ENCODE results near the gene OR2K2.
"Not testable (repeated sequence)": the region's sequence is repeated elsewhere in the genome, so short reads cannot be mapped to it uniquely, and the experiment has no call there.

OR2K2 gene

DNA sequence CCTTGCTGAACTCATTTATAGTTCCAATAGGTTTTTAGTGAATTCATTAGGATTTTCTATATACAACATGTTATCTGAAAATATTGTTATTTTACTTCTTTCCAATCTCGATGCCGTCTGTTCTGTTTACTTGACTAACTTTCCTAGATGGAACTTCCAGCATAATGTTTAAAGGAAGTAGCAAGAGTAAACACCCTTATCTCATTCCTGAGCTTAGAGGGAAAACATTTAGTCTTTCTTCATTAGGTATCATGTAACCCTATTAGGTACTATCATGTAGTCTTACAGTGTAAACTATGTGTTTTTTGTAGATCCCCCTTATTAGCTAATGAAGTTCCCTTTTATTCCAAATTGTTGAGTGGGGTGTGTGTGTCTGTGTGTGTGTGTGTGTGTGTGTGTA, 22.5 kb upstream of the OR2K2 start:
- H3K4me2 ChIP-seq (ENCODE audit: low read length) = no peak overlapping the region
- H3K9me3 ChIP-seq (ENCODE audit: insufficient read depth, low read length) = no peaks in the 10 kb centered on the region
- no peak overlapping the region for H3K4me3 ChIP-seq (ENCODE audit: low read length)
- no peaks in the 10 kb centered on the region for H4K20me1 ChIP-seq (ENCODE audit: insufficient read depth, low read length)
- TF ChIP-seq EZH2phosphoT487 (IDR thresholded peaks at IDR 0.05; ENCODE audit: low read depth) = no peak
- TF ChIP-seq, protein P1, sequence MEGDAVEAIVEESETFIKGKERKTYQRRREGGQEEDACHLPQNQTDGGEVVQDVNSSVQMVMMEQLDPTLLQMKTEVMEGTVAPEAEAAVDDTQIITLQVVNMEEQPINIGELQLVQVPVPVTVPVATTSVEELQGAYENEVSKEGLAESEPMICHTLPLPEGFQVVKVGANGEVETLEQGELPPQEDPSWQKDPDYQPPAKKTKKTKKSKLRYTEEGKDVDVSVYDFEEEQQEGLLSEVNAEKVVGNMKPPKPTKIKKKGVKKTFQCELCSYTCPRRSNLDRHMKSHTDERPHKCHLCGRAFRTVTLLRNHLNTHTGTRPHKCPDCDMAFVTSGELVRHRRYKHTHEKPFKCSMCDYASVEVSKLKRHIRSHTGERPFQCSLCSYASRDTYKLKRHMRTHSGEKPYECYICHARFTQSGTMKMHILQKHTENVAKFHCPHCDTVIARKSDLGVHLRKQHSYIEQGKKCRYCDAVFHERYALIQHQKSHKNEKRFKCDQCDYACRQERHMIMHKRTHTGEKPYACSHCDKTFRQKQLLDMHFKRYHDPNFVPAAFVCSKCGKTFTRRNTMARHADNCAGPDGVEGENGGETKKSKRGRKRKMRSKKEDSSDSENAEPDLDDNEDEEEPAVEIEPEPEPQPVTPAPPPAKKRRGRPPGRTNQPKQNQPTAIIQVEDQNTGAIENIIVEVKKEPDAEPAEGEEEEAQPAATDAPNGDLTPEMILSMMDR (IDR thresholded peaks at IDR 0.05; ENCODE audit: low read depth, low read length) = no peak
- H3K27ac ChIP-seq (ENCODE audit: low read length) = no peak overlapping the region
- H3K9ac ChIP-seq (ENCODE audit: low read length) = no peak overlapping the region
- H3K36me3 ChIP-seq (replicated peaks; ENCODE audit: low read depth, low read length) = peaks cover 1% of the 10 kb centered on the region
- H3K4me1 ChIP-seq (ENCODE audit: low read length) = peaks cover 19% of the 10 kb centered on the region
- H3K79me2 ChIP-seq (ENCODE audit: low read length) = no peaks in the 10 kb centered on the region
- H3K27me3 ChIP-seq (ENCODE audit: low read depth, low read length) = no peaks in the 10 kb centered on the region
- H2AFZ ChIP-seq (ENCODE audit: low read depth, low read length) = no peak overlapping the region

DNA sequence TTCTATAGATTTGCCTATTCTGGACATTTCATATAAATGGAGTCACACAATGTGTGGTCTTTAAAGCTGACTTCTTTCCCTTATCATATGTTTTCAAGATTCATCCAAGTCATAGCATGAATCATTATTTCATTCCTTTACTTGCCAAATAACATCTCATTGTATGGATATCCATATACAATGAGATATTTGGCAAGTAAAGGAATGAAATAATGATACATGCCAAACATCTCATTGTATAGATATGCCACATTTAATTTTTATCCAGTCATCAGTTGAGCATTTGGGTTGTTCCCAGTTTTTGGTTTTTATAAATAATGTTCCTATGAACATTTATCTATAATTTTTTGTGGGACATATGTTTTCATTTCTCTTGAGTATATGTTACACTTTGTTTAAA, 20.5 kb upstream of the OR2K2 start:
- H3K4me1 ChIP-seq (ENCODE audit: low read length) = peaks cover 4% of the 10 kb centered on the region; the same call in 1 of the 2 replicates
- no peak overlapping the region for H3K9ac ChIP-seq (ENCODE audit: low read length)
- no peak overlapping the region for H3K4me2 ChIP-seq (ENCODE audit: low read length)
- no peaks in the 10 kb centered on the region for H4K20me1 ChIP-seq (ENCODE audit: insufficient read depth, low read length)
- H3K9me3 ChIP-seq (ENCODE audit: insufficient read depth, low read length) = no peaks in the 10 kb centered on the region
- TF ChIP-seq EZH2phosphoT487 (IDR thresholded peaks at IDR 0.05; ENCODE audit: low read depth) = no peak
- TF ChIP-seq, protein P1 (IDR thresholded peaks at IDR 0.05; ENCODE audit: low read depth, low read length) = no peak
- no peak overlapping the region for H3K4me3 ChIP-seq (ENCODE audit: low read length)
- no peaks in the 10 kb centered on the region for H3K36me3 ChIP-seq (replicated peaks; ENCODE audit: low read depth, low read length)
- no peak overlapping the region for H3K27ac ChIP-seq (ENCODE audit: low read length)
- H3K27me3 ChIP-seq (ENCODE audit: low read depth, low read length) = no peaks in the 10 kb centered on the region
- no peak overlapping the region for H2AFZ ChIP-seq (ENCODE audit: low read depth, low read length)
- no peaks in the 10 kb centered on the region for H3K79me2 ChIP-seq (ENCODE audit: low read length)

DNA sequence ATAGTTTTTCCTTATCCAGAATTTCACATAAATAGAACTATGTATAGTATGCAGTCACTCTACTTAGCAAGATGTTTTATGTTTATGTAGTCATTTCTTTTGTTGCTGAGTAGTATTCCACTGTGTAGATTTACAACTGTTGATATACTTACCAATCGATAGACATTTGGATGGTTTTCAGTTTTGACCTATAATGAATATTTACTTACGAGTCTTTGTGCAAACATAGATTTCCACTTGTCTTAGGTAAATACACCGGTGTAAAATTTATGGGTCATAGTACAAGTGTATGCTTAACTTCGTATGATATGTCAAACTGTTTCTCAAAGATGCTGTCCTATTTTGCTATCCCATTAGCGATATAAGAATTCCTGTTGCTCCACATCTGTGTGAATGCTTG, 19.7 kb upstream of the OR2K2 start:
- no peaks in the 10 kb centered on the region for H3K79me2 ChIP-seq (ENCODE audit: low read length)
- H3K36me3 ChIP-seq (replicated peaks; ENCODE audit: low read depth, low read length) = no peaks in the 10 kb centered on the region
- H3K27me3 ChIP-seq (ENCODE audit: low read depth, low read length) = no peaks in the 10 kb centered on the region
- H3K9ac ChIP-seq (ENCODE audit: low read length) = no peak overlapping the region
- TF ChIP-seq, protein P1 (IDR thresholded peaks at IDR 0.05; ENCODE audit: low read depth, low read length) = no peak
- no peak for TF ChIP-seq EZH2phosphoT487 (IDR thresholded peaks at IDR 0.05; ENCODE audit: low read depth)
- no peak overlapping the region for H2AFZ ChIP-seq (ENCODE audit: low read depth, low read length)
- H3K4me1 ChIP-seq (ENCODE audit: low read length) = peaks cover 4% of the 10 kb centered on the region; the same call in 1 of the 2 replicates
- no peaks in the 10 kb centered on the region for H3K9me3 ChIP-seq (ENCODE audit: insufficient read depth, low read length)
- no peak overlapping the region for H3K4me2 ChIP-seq (ENCODE audit: low read length)
- no peak overlapping the region for H3K27ac ChIP-seq (ENCODE audit: low read length)
- no peaks in the 10 kb centered on the region for H4K20me1 ChIP-seq (ENCODE audit: insufficient read depth, low read length)
- H3K4me3 ChIP-seq (ENCODE audit: low read length) = no peak overlapping the region

DNA sequence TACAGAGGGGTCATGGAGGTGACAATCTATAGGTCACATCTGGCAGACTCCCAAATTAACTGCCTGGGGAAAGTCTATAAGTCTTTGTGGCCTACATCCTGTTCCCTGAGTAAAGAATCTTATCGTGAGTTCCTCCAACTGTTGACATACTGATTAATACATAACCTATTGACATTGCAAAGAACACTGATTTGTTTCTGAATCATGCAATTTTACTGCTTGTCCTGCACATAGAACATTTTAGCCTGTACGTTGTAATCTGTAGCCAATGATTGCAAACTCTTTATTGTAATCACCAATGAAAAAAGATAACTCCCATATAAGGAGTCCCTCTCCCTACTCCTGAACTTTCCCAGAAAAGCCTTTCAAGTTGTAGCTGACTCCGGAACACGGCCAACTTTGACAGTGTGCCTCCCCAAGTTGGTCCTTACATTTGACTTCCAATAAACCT, 18.8 kb upstream of the OR2K2 start:
- H3K79me2 ChIP-seq (ENCODE audit: low read length) = no peaks in the 10 kb centered on the region
- H3K9me3 ChIP-seq (ENCODE audit: insufficient read depth, low read length) = no peaks in the 10 kb centered on the region
- no peak overlapping the region for H2AFZ ChIP-seq (ENCODE audit: low read depth, low read length)
- no peaks in the 10 kb centered on the region for H3K36me3 ChIP-seq (replicated peaks; ENCODE audit: low read depth, low read length)
- H3K4me1 ChIP-seq (ENCODE audit: low read length) = peaks cover 3% of the 10 kb centered on the region; the same call in 1 of the 2 replicates
- no peak overlapping the region for H3K27ac ChIP-seq (ENCODE audit: low read length)
- no peak overlapping the region for H3K4me3 ChIP-seq (ENCODE audit: low read length)
- TF ChIP-seq, protein P1 (IDR thresholded peaks at IDR 0.05; ENCODE audit: low read depth, low read length) = no peak
- TF ChIP-seq EZH2phosphoT487 (IDR thresholded peaks at IDR 0.05; ENCODE audit: low read depth) = no peak
- no peaks in the 10 kb centered on the region for H3K27me3 ChIP-seq (ENCODE audit: low read depth, low read length)
- no peak overlapping the region for H3K9ac ChIP-seq (ENCODE audit: low read length)
- no peak overlapping the region for H3K4me2 ChIP-seq (ENCODE audit: low read length)
- no peaks in the 10 kb centered on the region for H4K20me1 ChIP-seq (ENCODE audit: insufficient read depth, low read length)

DNA sequence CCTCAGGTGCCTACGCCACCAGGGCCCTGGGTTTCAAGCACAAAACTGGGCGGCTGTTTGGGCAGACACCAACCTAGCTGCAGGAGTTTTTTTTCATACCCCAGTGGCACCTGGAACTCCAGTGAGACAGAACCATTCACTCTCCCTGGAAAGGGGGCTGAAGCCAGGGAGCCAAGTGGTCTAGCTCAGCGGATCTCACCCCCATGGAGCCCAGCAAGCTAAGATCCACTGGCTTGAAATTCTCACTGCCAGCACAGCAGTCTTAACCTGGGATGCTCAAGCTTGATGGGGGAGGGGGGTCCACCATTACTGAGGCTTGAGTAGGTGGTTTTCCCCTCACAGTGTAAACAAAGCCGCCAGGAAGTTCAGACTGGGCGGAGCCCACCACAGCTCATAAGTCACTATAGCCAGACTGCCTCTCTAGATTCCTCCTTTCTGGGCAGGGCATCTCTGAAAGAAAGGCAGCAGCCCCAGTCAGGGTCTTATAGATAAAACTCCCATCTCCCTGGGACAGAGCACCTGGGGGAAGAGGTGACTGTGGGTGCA, 4.4 kb upstream of the OR2K2 start:
- not testable (repeated sequence) for H3K9ac ChIP-seq (ENCODE audit: low read length); H2AFZ ChIP-seq (ENCODE audit: low read depth, low read length); H3K4me3 ChIP-seq (ENCODE audit: low read length); H3K27me3 ChIP-seq (ENCODE audit: low read depth, low read length); H3K4me2 ChIP-seq (ENCODE audit: low read length); H3K79me2 ChIP-seq (ENCODE audit: low read length); H3K4me1 ChIP-seq (ENCODE audit: low read length); H3K36me3 ChIP-seq (replicated peaks; ENCODE audit: low read depth, low read length); H3K27ac ChIP-seq (ENCODE audit: low read length); H3K9me3 ChIP-seq (ENCODE audit: insufficient read depth, low read length); H4K20me1 ChIP-seq (ENCODE audit: insufficient read depth, low read length)
